Neural cell (in vitro differentiated cells): ENCODE results near the gene FSHR.

Experiments used
- CTCF ChIP-seq: fragments of 450-650 bp; IDR thresholded peaks from 2 replicates; pipeline ENCODE4 v1.5.1; 2014; ENCODE audit warnings: antibody characterized with exemption, mild to moderate bottlenecking, moderate library complexity; ENCODE audit not compliant: poor library complexity, severe bottlenecking
- EZH2 ChIP-seq: fragments of 200-600, 300-800 bp; shearing (Covaris generic), sonication (generic); IDR thresholded peaks from 2 replicates; pipeline ENCODE4 v1.6.1; 2014; ENCODE audit warnings: antibody characterized with exemption, low read length, borderline replicate concordance, mild to moderate bottlenecking; ENCODE audit not compliant: insufficient read depth, poor library complexity, severe bottlenecking
- MXI1 ChIP-seq: fragments of 450-650 bp; conservative IDR thresholded peaks from 2 replicates; pipeline ENCODE4 v1.6.1; 2014; ENCODE audit warnings: antibody characterized with exemption, mild to moderate bottlenecking; ENCODE audit not compliant: poor library complexity, severe bottlenecking
- POLR2AphosphoS5 ChIP-seq: IDR thresholded peaks from 2 replicates; pipeline ENCODE4 v1.6.1; 2012
- RAD21 ChIP-seq: fragments of 450-650 bp; conservative IDR thresholded peaks from 2 replicates; pipeline ENCODE4 v1.6.1; 2014; ENCODE audit warnings: antibody characterized with exemption, mild to moderate bottlenecking, moderate library complexity
- TAF1 ChIP-seq: IDR thresholded peaks from 2 replicates; pipeline ENCODE4 v1.6.1; 2012; ENCODE audit warnings: low read depth
- TF ChIP-seq, protein P1 (sequence below): IDR thresholded peaks from 2 replicates; pipeline ENCODE4 v1.6.1; 2012; ENCODE audit warnings: borderline replicate concordance

GRCh38 chr2:49033394-49034185 is 120.7 kb downstream of the FSHR start:
- TF ChIP-seq CTCF (no peak), POLR2AphosphoS5 (no peak), EZH2 (no peak), RAD21 (no peak), TAF1 (no peak), MXI1 (no peak)
- TF ChIP-seq, protein P1, sequence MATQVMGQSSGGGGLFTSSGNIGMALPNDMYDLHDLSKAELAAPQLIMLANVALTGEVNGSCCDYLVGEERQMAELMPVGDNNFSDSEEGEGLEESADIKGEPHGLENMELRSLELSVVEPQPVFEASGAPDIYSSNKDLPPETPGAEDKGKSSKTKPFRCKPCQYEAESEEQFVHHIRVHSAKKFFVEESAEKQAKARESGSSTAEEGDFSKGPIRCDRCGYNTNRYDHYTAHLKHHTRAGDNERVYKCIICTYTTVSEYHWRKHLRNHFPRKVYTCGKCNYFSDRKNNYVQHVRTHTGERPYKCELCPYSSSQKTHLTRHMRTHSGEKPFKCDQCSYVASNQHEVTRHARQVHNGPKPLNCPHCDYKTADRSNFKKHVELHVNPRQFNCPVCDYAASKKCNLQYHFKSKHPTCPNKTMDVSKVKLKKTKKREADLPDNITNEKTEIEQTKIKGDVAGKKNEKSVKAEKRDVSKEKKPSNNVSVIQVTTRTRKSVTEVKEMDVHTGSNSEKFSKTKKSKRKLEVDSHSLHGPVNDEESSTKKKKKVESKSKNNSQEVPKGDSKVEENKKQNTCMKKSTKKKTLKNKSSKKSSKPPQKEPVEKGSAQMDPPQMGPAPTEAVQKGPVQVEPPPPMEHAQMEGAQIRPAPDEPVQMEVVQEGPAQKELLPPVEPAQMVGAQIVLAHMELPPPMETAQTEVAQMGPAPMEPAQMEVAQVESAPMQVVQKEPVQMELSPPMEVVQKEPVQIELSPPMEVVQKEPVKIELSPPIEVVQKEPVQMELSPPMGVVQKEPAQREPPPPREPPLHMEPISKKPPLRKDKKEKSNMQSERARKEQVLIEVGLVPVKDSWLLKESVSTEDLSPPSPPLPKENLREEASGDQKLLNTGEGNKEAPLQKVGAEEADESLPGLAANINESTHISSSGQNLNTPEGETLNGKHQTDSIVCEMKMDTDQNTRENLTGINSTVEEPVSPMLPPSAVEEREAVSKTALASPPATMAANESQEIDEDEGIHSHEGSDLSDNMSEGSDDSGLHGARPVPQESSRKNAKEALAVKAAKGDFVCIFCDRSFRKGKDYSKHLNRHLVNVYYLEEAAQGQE = no peak
